GM19372 (cell line): ENCODE results near the gene TTC22.
A peak's percentile ranks its signal among the peaks of the same experiment; 100 is the strongest.

ENCODE experiments used
- ATAC-seq: cut with Tn5 transposase; IDR thresholded peaks from one replicate; pipeline ENCODE4 v1.9.1; 2021; ENCODE audit warnings: mild to moderate bottlenecking, low read depth, moderate library complexity; ENCODE audit not compliant: unreplicated experiment

The TTC22 gene

GRCh38 chr1:54810153-54810942 is 9.2 kb upstream of the TTC22 start:
- peak; percentile 71 for ATAC-seq

DNA sequence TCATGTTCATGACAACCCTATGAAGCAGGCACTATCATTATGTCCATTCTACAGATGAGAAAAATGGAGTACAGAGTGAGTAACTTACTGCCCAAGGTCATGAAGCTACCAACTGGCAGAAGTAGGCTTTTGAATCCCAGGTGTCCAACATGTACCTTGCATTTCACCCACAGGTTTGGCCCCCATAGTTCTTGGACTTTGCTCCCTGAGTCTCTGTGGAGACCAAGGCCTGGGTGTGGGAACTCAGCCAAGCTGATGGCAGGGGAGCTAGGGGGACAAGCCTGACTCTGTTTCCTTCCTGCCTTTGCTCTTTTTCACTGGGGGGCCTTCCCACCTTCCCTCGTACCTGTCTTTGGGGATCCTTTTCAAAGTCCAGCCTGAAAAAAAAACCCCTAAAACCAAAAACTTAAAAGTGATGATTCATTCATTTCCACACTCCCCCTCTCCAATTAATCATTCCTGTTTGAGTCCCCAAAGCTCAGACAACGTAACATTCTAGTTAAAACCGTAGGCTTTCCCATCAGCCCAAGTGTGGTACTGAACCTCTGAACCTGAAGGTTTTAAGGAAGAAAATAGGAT is 8.5 kb upstream of the TTC22 start:
- no peak for ATAC-seq

- no peak for ATAC-seq
Measured at GRCh38 chr1:54808443-54809207, 7.5 kb upstream of the TTC22 start.

DNA sequence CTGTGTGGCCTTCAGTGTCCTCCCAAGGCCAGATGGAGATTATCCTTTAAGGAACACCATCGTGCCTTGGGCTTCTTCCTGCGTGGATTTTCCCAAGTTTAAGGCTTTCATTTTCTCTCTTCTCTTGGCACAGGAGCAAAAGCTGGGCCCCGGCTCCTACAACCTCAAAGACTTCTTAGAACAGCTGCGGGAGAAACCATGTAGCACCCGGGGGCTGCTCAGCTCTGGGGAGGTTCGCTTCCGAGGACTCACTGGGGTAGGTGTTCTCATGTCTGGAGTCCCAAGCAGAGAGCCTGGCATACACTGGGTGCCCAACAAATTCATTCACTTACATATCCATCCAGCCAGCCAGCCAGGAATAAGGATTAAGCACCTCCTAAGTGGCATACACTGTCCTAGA is 6.6 kb upstream of the TTC22 start:
- no peak for ATAC-seq

- no peak for ATAC-seq
Measured at GRCh38 chr1:54806931-54807611, 5.9 kb upstream of the TTC22 start.

- ATAC-seq = no peak
Measured at GRCh38 chr1:54805981-54806381, 4.9 kb upstream of the TTC22 start.

GRCh38 chr1:54805466-54805865 is 4.3 kb upstream of the TTC22 start:
- ATAC-seq = no peak

GRCh38 chr1:54804471-54805132 is 3.5 kb upstream of the TTC22 start:
- no peak for ATAC-seq

DNA sequence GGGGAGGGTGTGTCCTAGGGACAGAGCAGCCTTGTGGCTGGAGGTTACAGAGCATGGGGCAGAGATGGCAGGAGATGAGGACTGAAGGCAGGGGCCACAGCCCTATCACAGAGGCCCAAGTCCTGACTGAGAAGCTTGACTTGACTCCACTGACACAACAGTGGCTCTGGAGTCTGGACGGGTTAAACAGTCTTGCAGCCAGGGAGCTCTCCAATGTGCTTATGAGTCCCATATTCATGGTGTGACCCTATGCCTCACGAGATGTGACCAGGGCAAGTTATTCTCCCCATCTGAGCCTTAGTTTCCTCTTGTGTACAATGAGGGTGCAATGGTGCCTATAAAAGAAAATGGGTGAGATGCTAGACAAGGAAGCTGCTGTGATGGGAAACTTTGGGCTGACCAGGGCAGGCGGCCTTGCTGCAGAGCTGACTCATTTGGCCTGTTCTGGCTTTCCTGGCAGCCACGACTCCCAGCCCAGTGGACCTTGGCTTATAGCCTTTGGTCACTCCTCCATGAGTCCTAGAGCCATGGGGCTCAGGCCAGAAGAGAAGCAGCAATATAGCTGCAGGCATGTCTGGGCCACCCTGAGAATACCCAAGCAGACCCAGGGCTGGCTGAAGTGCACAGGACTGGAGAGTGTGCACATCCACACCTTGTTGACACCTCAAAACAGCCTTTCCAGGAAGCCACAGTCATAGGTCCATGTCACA is 2.8 kb upstream of the TTC22 start:
- ATAC-seq = no peak

GRCh38 chr1:54800041-54800898 is 853 bp downstream of the TTC22 start:
- no peak for ATAC-seq

GRCh38 chr1:54798769-54799641 is 2.1 kb downstream of the TTC22 start:
- no peak for ATAC-seq

DNA sequence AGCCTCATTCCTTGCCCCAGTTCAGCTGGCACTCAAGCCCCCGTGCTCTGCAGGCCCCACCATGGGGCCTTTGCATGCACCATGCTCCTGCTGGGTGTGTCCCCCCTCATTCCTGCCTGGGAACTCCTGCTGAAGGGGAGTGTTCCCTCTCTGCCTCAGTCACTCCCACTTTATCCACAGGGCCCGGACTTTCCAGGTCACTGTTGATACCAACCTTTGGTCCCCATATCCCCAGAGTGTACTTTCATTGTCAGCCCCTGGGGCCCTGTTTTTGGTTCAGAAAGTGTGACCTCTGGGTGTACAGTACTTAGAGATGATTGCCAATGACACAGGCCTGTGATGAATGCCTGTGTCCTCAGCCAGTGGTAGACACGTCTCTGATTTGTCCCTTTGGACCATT is 2.9 kb downstream of the TTC22 start:
- no peak for ATAC-seq

DNA sequence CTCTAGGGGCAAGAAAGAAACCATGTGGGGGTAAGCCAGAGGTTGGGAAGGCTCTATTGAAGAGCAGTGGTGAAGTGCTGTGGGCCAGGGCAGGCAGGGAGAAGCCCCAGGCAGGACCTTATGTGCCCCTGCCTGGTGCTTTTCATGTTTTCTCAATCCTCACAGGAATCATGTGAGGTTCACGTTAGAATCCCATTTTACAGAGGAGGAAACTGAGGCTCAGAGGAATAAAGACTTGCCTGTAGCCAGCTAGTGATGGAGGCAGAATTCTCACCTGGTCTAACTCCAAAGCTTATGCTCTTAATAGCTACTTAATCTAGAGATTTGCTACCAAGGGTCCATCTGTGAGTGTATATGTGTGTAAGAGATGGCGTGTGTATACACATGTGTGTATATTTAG is 4.2 kb downstream of the TTC22 start:
- ATAC-seq = no peak

GRCh38 chr1:54795841-54796468 is 5.2 kb downstream of the TTC22 start:
- ATAC-seq = no peak

- no peak for ATAC-seq
Measured at GRCh38 chr1:54795356-54795665, 5.8 kb downstream of the TTC22 start.

DNA sequence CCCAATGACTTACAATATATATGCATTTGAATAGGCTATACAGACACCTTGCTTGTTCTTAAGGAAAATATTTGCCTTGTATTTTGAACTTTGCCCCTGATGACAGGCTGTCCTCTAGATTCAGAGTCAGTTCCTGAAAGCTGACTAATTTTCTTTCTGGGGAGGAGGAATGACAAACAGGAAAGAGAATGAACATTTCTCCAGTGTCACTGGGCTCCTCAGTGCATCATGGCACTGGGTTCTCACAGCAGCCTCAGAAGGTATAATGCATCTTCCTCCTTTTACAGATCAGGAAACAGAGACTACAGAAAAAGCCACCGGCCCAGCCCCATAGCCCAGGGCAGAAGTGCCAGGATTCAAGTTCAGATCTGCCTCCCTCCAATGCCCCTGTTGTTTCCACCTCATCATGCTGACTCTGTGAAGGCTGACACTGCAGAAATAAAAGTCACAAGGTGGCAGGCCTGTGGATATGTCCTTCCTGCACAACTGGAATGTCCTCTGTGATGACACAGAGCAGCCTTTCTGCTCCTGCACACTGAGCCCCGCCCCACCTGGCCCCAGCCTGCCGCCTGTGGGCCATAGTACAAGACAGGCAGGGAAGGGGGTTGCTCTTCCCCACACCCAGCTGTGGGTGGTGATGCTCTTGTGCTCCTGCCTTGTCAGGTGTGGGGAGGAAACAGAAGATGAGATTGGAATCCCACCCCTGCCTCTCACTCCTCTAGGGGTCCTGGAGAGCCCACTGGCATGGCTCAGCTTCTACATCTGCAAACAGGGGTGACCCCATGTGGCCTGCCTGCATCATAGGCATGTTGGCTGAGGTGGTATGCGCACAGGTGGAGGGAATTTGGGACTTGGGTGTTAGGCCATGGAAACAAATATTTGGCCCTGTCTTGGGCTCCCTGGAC is 6.4 kb downstream of the TTC22 start:
- ATAC-seq = no peak
